ENCODE measurements around the gene ACR.
A peak's percentile ranks its signal among the peaks of the same experiment; 100 is the strongest.

ACR gene

GRCh38 chr22:50737728-50738648, at the start of gene ACR:
Gene ACR, plus strand, starts transcription at chr22:50738204. Its CDS starts 32 bp downstream, at chr22:50738236.
- no peak for TF ChIP-seq CTCF (IDR thresholded peaks at IDR 0.05; ENCODE audit: low read depth, low read length, poor library complexity, severe bottlenecking)
- no peak for TF ChIP-seq EZH2phosphoT487 (IDR thresholded peaks at IDR 0.05; ENCODE audit: borderline replicate concordance, low read length)
- Histone ChIP-seq H3K36me3 (ENCODE audit: control insufficient read depth, low read length) (no peaks in the 10 kb centered on the region), H3K27ac (ENCODE audit: low read depth, low read length) (no peak within 1 kb of the TSS), H3K9me2 (replicated peaks; ENCODE audit: control insufficient read depth, low read length) (no peaks in the 10 kb centered on the region), H3K79me2 (ENCODE audit: control insufficient read depth, low read length) (no peaks in the 10 kb centered on the region), H4K20me1 (ENCODE audit: control insufficient read depth, insufficient read depth, low read depth, low read length) (no peaks in the 10 kb centered on the region), H3K4me2 (ENCODE audit: low read length) (no peak within 1 kb of the TSS), H3K9me3 (ENCODE audit: control insufficient read depth, insufficient read depth, low read length) (no peaks in the 10 kb centered on the region), H3K4me3 (ENCODE audit: low read length) (no peak within 1 kb of the TSS), H3K4me1 (ENCODE audit: control insufficient read depth, low read length) (no peaks in the 10 kb centered on the region), H3F3A (ENCODE audit: control insufficient read depth, insufficient read depth) (no peaks in the 10 kb centered on the region), H3K27me3 (ENCODE audit: control insufficient read depth, low read length) (peaks cover 17% of the 10 kb centered on the region)

GRCh38 chr22:50688448-50688847, 49.6 kb upstream of the ACR start:
- H3K36me3 ChIP-seq (ENCODE audit: control insufficient read depth, low read length), result no peaks in the 10 kb centered on the region
- no peak overlapping the region for H3K4me2 ChIP-seq (ENCODE audit: low read length)
- H3K9me3 ChIP-seq (ENCODE audit: control insufficient read depth, insufficient read depth, low read length), result no peaks in the 10 kb centered on the region
- TF ChIP-seq EZH2phosphoT487 (IDR thresholded peaks at IDR 0.05; ENCODE audit: borderline replicate concordance, low read length) (no peak), CTCF (IDR thresholded peaks at IDR 0.05; ENCODE audit: low read depth, low read length, poor library complexity, severe bottlenecking) (no peak)
- no peaks in the 10 kb centered on the region for H3K9me2 ChIP-seq (replicated peaks; ENCODE audit: control insufficient read depth, low read length)
- H3F3A ChIP-seq (ENCODE audit: control insufficient read depth, insufficient read depth), result no peaks in the 10 kb centered on the region
- H3K4me1 ChIP-seq (ENCODE audit: control insufficient read depth, low read length), result peaks cover 5% of the 10 kb centered on the region
- no peaks in the 10 kb centered on the region for H4K20me1 ChIP-seq (ENCODE audit: control insufficient read depth, insufficient read depth, low read depth, low read length)
- H3K27ac ChIP-seq (ENCODE audit: low read depth, low read length), result no peak overlapping the region
- H3K79me2 ChIP-seq (ENCODE audit: control insufficient read depth, low read length), result no peaks in the 10 kb centered on the region
- no peaks in the 10 kb centered on the region for H3K27me3 ChIP-seq (ENCODE audit: control insufficient read depth, low read length)
- H3K4me3 ChIP-seq (ENCODE audit: low read length), result no peak overlapping the region

GRCh38 chr22:50691521-50691920, 46.5 kb upstream of the ACR start:
- H3K9me2 ChIP-seq (replicated peaks; ENCODE audit: control insufficient read depth, low read length), result no peaks in the 10 kb centered on the region
- H4K20me1 ChIP-seq (ENCODE audit: control insufficient read depth, insufficient read depth, low read depth, low read length), result no peaks in the 10 kb centered on the region
- H3F3A ChIP-seq (ENCODE audit: control insufficient read depth, insufficient read depth), result no peaks in the 10 kb centered on the region
- no peaks in the 10 kb centered on the region for H3K9me3 ChIP-seq (ENCODE audit: control insufficient read depth, insufficient read depth, low read length)
- peak; percentile 73 for TF ChIP-seq CTCF (IDR thresholded peaks at IDR 0.05; ENCODE audit: low read depth, low read length, poor library complexity, severe bottlenecking)
- no peak for TF ChIP-seq EZH2phosphoT487 (IDR thresholded peaks at IDR 0.05; ENCODE audit: borderline replicate concordance, low read length)
- H3K4me1 ChIP-seq (ENCODE audit: control insufficient read depth, low read length), result peaks cover 5% of the 10 kb centered on the region
- H3K27ac ChIP-seq (ENCODE audit: low read depth, low read length), result no peak overlapping the region
- no peaks in the 10 kb centered on the region for H3K36me3 ChIP-seq (ENCODE audit: control insufficient read depth, low read length)
- no peak overlapping the region for H3K4me2 ChIP-seq (ENCODE audit: low read length)
- no peak overlapping the region for H3K4me3 ChIP-seq (ENCODE audit: low read length)
- H3K79me2 ChIP-seq (ENCODE audit: control insufficient read depth, low read length), result no peaks in the 10 kb centered on the region
- 0 out of 2 replicates have a peak, but pooled peaks cover 2% of the 10 kb centered on the region for H3K27me3 ChIP-seq (ENCODE audit: control insufficient read depth, low read length)

Data from DOHH2 (cell line).